ENCODE data around the gene FAM78A.

Gene FAM78A

GRCh38 chr9:131308452-131308851, 32.1 kb upstream of the FAM78A start:
- DNase-seq: no peak
- Mint-ChIP-seq H3K4me3 (no peak overlapping the region), H3K36me3 (no peaks in the 10 kb centered on the region), H3K27me3 (peaks cover 44% of the 10 kb centered on the region), H3K4me1 (peaks cover 14% of the 10 kb centered on the region), H3K9me3 (no peaks in the 10 kb centered on the region), H3K27ac (no peak overlapping the region)
- CTCF ChIA-PET: interaction anchor here (1.0 kb wide), 1 partner anchor 8 kb away, joined by 3 read pairs; no protein-coding TSS in a partner anchor

GRCh38 chr9:131307974-131308373, 31.7 kb upstream of the FAM78A start:
- Mint-ChIP-seq H3K9me3 (no peaks in the 10 kb centered on the region), H3K27me3 (peaks cover 47% of the 10 kb centered on the region), H3K36me3 (no peaks in the 10 kb centered on the region), H3K27ac (no peak overlapping the region), H3K4me1 (peaks cover 14% of the 10 kb centered on the region), H3K4me3 (no peak overlapping the region)
- CTCF ChIA-PET: no interaction called here
- DNase-seq: no peak

GRCh38 chr9:131306397-131307004, 30.2 kb upstream of the FAM78A start:
- peaks cover 56% of the 10 kb centered on the region for H3K27me3 Mint-ChIP-seq
- peaks cover 14% of the 10 kb centered on the region for H3K4me1 Mint-ChIP-seq
- H3K36me3 Mint-ChIP-seq: no peaks in the 10 kb centered on the region
- no peaks in the 10 kb centered on the region for H3K9me3 Mint-ChIP-seq
- CTCF ChIA-PET: no interaction called here
- DNase-seq: no peak
- no peak overlapping the region for H3K27ac Mint-ChIP-seq
- no peak overlapping the region for H3K4me3 Mint-ChIP-seq

- H3K27ac Mint-ChIP-seq: no peak overlapping the region
- H3K36me3 Mint-ChIP-seq: no peaks in the 10 kb centered on the region
- peaks cover 2% of the 10 kb centered on the region for H3K4me1 Mint-ChIP-seq
- peaks cover 49% of the 10 kb centered on the region for H3K27me3 Mint-ChIP-seq
- H3K9me3 Mint-ChIP-seq: no peaks in the 10 kb centered on the region
- no peak for DNase-seq
- CTCF ChIA-PET: no interaction called here
- H3K4me3 Mint-ChIP-seq: no peak overlapping the region
Observed at GRCh38 chr9:131304676-131305355, 28.5 kb upstream of the FAM78A start.

GRCh38 chr9:131303381-131304321, 27.3 kb upstream of the FAM78A start:
- no peak for DNase-seq
- Mint-ChIP-seq H3K4me1 (no peaks in the 10 kb centered on the region), H3K27ac (no peak overlapping the region), H3K27me3 (peaks cover 53% of the 10 kb centered on the region), H3K4me3 (no peak overlapping the region), H3K36me3 (no peaks in the 10 kb centered on the region), H3K9me3 (no peaks in the 10 kb centered on the region)
- CTCF ChIA-PET: interaction anchor here (0.7 to 1.2 kb wide), 2 partner anchors 33 to 125 kb away, joined by 3 to 4 read pairs; no protein-coding TSS in a partner anchor

GRCh38 chr9:131302244-131303075, 26.1 kb upstream of the FAM78A start:
- no peak overlapping the region for H3K27ac Mint-ChIP-seq
- H3K4me3 Mint-ChIP-seq: no peak overlapping the region
- CTCF ChIA-PET: interaction anchor here (0.7 to 1.2 kb wide), 2 partner anchors 34 to 124 kb away, joined by 3 to 4 read pairs; no protein-coding TSS in a partner anchor
- H3K27me3 Mint-ChIP-seq: peaks cover 50% of the 10 kb centered on the region
- H3K4me1 Mint-ChIP-seq: no peaks in the 10 kb centered on the region
- H3K36me3 Mint-ChIP-seq: no peaks in the 10 kb centered on the region
- no peak for DNase-seq
- no peaks in the 10 kb centered on the region for H3K9me3 Mint-ChIP-seq

GRCh38 chr9:131300444-131300843, 24.1 kb upstream of the FAM78A start:
- no peak for DNase-seq
- H3K27me3 Mint-ChIP-seq: peaks cover 57% of the 10 kb centered on the region
- no peaks in the 10 kb centered on the region for H3K4me1 Mint-ChIP-seq
- CTCF ChIA-PET: interaction anchor here (1.0 to 1.9 kb wide), 3 partner anchors 8 to 36 kb away, joined by 3 to 4 read pairs (median 4); no protein-coding TSS in a partner anchor
- no peak overlapping the region for H3K4me3 Mint-ChIP-seq
- H3K9me3 Mint-ChIP-seq: no peaks in the 10 kb centered on the region
- no peak overlapping the region for H3K27ac Mint-ChIP-seq
- no peaks in the 10 kb centered on the region for H3K36me3 Mint-ChIP-seq

GRCh38 chr9:131299961-131300347, 23.6 kb upstream of the FAM78A start:
- Mint-ChIP-seq H3K36me3 (no peaks in the 10 kb centered on the region), H3K4me1 (no peaks in the 10 kb centered on the region), H3K9me3 (no peaks in the 10 kb centered on the region), H3K4me3 (no peak overlapping the region), H3K27ac (no peak overlapping the region), H3K27me3 (peaks cover 52% of the 10 kb centered on the region)
- no peak for DNase-seq
- CTCF ChIA-PET: interaction anchor here (1.0 to 1.9 kb wide), 3 partner anchors 9 to 37 kb away, joined by 3 to 4 read pairs (median 4); no protein-coding TSS in a partner anchor

- CTCF ChIA-PET: interaction anchor here (1.9 kb wide), 1 partner anchor 11 kb away, joined by 4 read pairs; no protein-coding TSS in a partner anchor
- H3K4me3 Mint-ChIP-seq: no peak overlapping the region
Observed at GRCh38 chr9:131299346-131299960, 23.1 kb upstream of the FAM78A start.

GRCh38 chr9:131298816-131299215, 22.5 kb upstream of the FAM78A start:
- H3K4me3 Mint-ChIP-seq: no peak overlapping the region
- H3K36me3 Mint-ChIP-seq: no peaks in the 10 kb centered on the region
- no peak for DNase-seq
- H3K27ac Mint-ChIP-seq: no peak overlapping the region
- H3K27me3 Mint-ChIP-seq: peaks cover 48% of the 10 kb centered on the region
- H3K9me3 Mint-ChIP-seq: no peaks in the 10 kb centered on the region
- H3K4me1 Mint-ChIP-seq: no peaks in the 10 kb centered on the region
- CTCF ChIA-PET: interaction anchor here (1.9 kb wide), 1 partner anchor 10 kb away, joined by 4 read pairs; no protein-coding TSS in a partner anchor

More at GRCh38 chr9:131299346-131299960, 23.1 kb upstream of the FAM78A start:
- Mint-ChIP-seq H3K36me3 (no peaks in the 10 kb centered on the region), H3K4me1 (no peaks in the 10 kb centered on the region), H3K9me3 (no peaks in the 10 kb centered on the region), H3K27ac (no peak overlapping the region), H3K27me3 (peaks cover 47% of the 10 kb centered on the region)
- DNase-seq: no peak

- CTCF ChIA-PET: no interaction called here
Observed at GRCh38 chr9:131298341-131298740, 22.0 kb upstream of the FAM78A start.

GRCh38 chr9:131297903-131298302, 21.6 kb upstream of the FAM78A start:
- no peak overlapping the region for H3K27ac Mint-ChIP-seq
- no peaks in the 10 kb centered on the region for H3K9me3 Mint-ChIP-seq
- H3K4me3 Mint-ChIP-seq: no peak overlapping the region
- CTCF ChIA-PET: no interaction called here
- H3K36me3 Mint-ChIP-seq: no peaks in the 10 kb centered on the region
- no peaks in the 10 kb centered on the region for H3K4me1 Mint-ChIP-seq
- DNase-seq: no peak
- H3K27me3 Mint-ChIP-seq: peaks cover 49% of the 10 kb centered on the region

More at GRCh38 chr9:131298341-131298740, 22.0 kb upstream of the FAM78A start:
- no peak for DNase-seq
- H3K36me3 Mint-ChIP-seq: no peaks in the 10 kb centered on the region
- no peak overlapping the region for H3K27ac Mint-ChIP-seq
- H3K4me3 Mint-ChIP-seq: no peak overlapping the region
- no peaks in the 10 kb centered on the region for H3K9me3 Mint-ChIP-seq
- no peaks in the 10 kb centered on the region for H3K4me1 Mint-ChIP-seq
- H3K27me3 Mint-ChIP-seq: peaks cover 49% of the 10 kb centered on the region

- H3K27me3 Mint-ChIP-seq: peaks cover 41% of the 10 kb centered on the region
- H3K4me3 Mint-ChIP-seq: no peak overlapping the region
- no peak for DNase-seq
- CTCF ChIA-PET: interaction anchor here (0.6 kb wide), 1 partner anchor 181 kb away, joined by 3 read pairs; no protein-coding TSS in a partner anchor
- no peak overlapping the region for H3K27ac Mint-ChIP-seq
- H3K36me3 Mint-ChIP-seq: no peaks in the 10 kb centered on the region
- no peaks in the 10 kb centered on the region for H3K9me3 Mint-ChIP-seq
- no peaks in the 10 kb centered on the region for H3K4me1 Mint-ChIP-seq
Observed at GRCh38 chr9:131296906-131297500, 20.7 kb upstream of the FAM78A start.
